GM23338 (cell line): ENCODE data around the gene PCBP3. TPM values are rescaled to one million over a fixed set of nuclear protein-coding genes. Genes with fewer than 3 reads are reported as not detected.

ENCODE experiments used
- ATAC-seq: fragments of 200-7000 bp; cut with Tn5 transposase; 3 replicates; pipeline ENCODE4 v1.9.1; 2020
- DNase-seq: peaks from one replicate; pipeline ENCODE4 v3.0.0-alpha.2; 2015; ENCODE audit warnings: low spot score
- H2AFZ ChIP-seq: fragments of 200-600 bp; sonication (generic); 2 replicates; pipeline ENCODE4 v1.8.0; 2016; ENCODE audit warnings: antibody characterized with exemption, mild to moderate bottlenecking, moderate library complexity
- H3F3A ChIP-seq: fragments of 200-600 bp; sonication (generic); replicated peaks from 2 replicates; pipeline ENCODE4 v1.8.0; 2017; ENCODE audit warnings: antibody characterized with exemption, mixed run types, low read depth
- H3K27ac ChIP-seq: fragments of 200-600 bp; sonication (generic); 2 replicates; pipeline ENCODE4 v1.6.1; 2016; ENCODE audit warnings: low read depth
- H3K27me3 ChIP-seq: fragments of 200-600 bp; sonication (generic); 2 replicates; pipeline ENCODE4 v1.8.0; 2016; ENCODE audit warnings: mild to moderate bottlenecking, mixed run types, moderate library complexity; ENCODE audit not compliant: insufficient read depth
- H3K36me3 ChIP-seq: fragments of 200-600 bp; sonication (generic); 2 replicates; pipeline ENCODE4 v1.8.0; 2016; ENCODE audit warnings: mild to moderate bottlenecking; ENCODE audit not compliant: insufficient read depth
- H3K4me1 ChIP-seq: fragments of 200-600 bp; sonication (generic); 2 replicates; pipeline ENCODE4 v1.8.0; 2016; ENCODE audit warnings: mild to moderate bottlenecking, moderate library complexity; ENCODE audit not compliant: insufficient read depth
- H3K4me2 ChIP-seq: fragments of 200-600 bp; sonication (generic); 2 replicates; pipeline ENCODE4 v1.7.1; 2017; ENCODE audit warnings: mixed run types
- H3K4me3 ChIP-seq: fragments of 200-600 bp; sonication (generic); 2 replicates; pipeline ENCODE4 v1.6.1; 2016; ENCODE audit warnings: mixed run types
- H3K79me2 ChIP-seq: fragments of 200-600 bp; sonication (generic); replicated peaks from 2 replicates; pipeline ENCODE4 v1.8.0; 2017; ENCODE audit warnings: mild to moderate bottlenecking; ENCODE audit not compliant: insufficient read depth
- H3K9me2 ChIP-seq: fragments of 200-600 bp; sonication (generic); 2 replicates; pipeline ENCODE4 v1.8.0; 2017; ENCODE audit not compliant: insufficient read depth
- H4K20me1 ChIP-seq: fragments of 200-600 bp; sonication (generic); replicated peaks from 2 replicates; pipeline ENCODE4 v1.8.0; 2017; ENCODE audit warnings: mild to moderate bottlenecking; ENCODE audit not compliant: insufficient read depth
- H3K27ac Mint-ChIP-seq: 2 replicates; pipeline ENCODE4 v1.8.0; 2020; ENCODE audit warnings: inconsistent platforms, mild to moderate bottlenecking, moderate library complexity, mixed read lengths
- H3K27me3 Mint-ChIP-seq: 3 replicates; pipeline ENCODE4 v1.8.0; 2022; ENCODE audit warnings: low read depth, mild to moderate bottlenecking, moderate library complexity, mixed read lengths, inconsistent platforms; ENCODE audit not compliant: insufficient read depth, poor library complexity
- H3K36me3 Mint-ChIP-seq: 3 replicates; pipeline ENCODE4 v1.8.0; 2021; ENCODE audit warnings: low read depth, mild to moderate bottlenecking, inconsistent platforms, moderate library complexity, mixed read lengths
- H3K4me1 Mint-ChIP-seq: 3 replicates; pipeline ENCODE4 v1.8.0; 2020; ENCODE audit warnings: mild to moderate bottlenecking, inconsistent platforms, mixed read lengths
- H3K4me3 Mint-ChIP-seq: 3 replicates; pipeline ENCODE4 v1.8.0; 2021; ENCODE audit warnings: moderate library complexity, mild to moderate bottlenecking, inconsistent platforms, mixed read lengths
- H3K9me3 Mint-ChIP-seq: 3 replicates; pipeline ENCODE4 v1.8.0; 2020; ENCODE audit warnings: moderate library complexity, mild to moderate bottlenecking, inconsistent platforms, mixed read lengths
- CREB1 ChIP-seq: fragments of 250-450 bp; sonication (Bioruptor Pico); IDR thresholded peaks from 2 replicates; pipeline ENCODE4 v1.5.0; 2020; ENCODE audit warnings: low read depth, mild to moderate bottlenecking, moderate library complexity
- CTCF ChIP-seq, 2 experiments: fragments of 200-600 bp in 1 of 2; sonication (generic) in 1 of 2; conservative IDR thresholded peaks; 2 replicates each; pipeline versions ENCODE4 v1.5.1 to v1.6.1; 2016 to 2017; ENCODE audit warnings: antibody characterized with exemption in 2 of 2, low read depth in 2 of 2, mild to moderate bottlenecking in 2 of 2, moderate library complexity in 1 of 2
- ETS1 ChIP-seq: IDR thresholded peaks from 2 replicates; pipeline ENCODE4 v1.6.1; 2016; ENCODE audit warnings: antibody characterized with exemption
- EZH2 ChIP-seq: fragments of 200-600 bp; sonication (generic); IDR thresholded peaks from one replicate; pipeline ENCODE4 v1.8.0; 2017; ENCODE audit warnings: antibody characterized with exemption, mild to moderate bottlenecking, low read depth; ENCODE audit not compliant: unreplicated experiment
- EZH2phosphoT487 ChIP-seq: fragments of 200-600 bp; sonication (generic); IDR thresholded peaks from one replicate; pipeline ENCODE4 v1.8.1; 2018; ENCODE audit warnings: antibody characterized with exemption; ENCODE audit not compliant: unreplicated experiment
- JUNB ChIP-seq: IDR thresholded peaks from one replicate; pipeline ENCODE4 v1.6.1; 2016; ENCODE audit warnings: antibody characterized with exemption; ENCODE audit not compliant: unreplicated experiment
- NANOG ChIP-seq: IDR thresholded peaks from 2 replicates; pipeline ENCODE4 v1.6.1; 2016; ENCODE audit warnings: antibody characterized with exemption, borderline replicate concordance
- POLR2AphosphoS5 ChIP-seq: IDR thresholded peaks from 2 replicates; pipeline ENCODE4 v1.6.1; 2016; ENCODE audit warnings: antibody characterized with exemption, low read depth
- REST ChIP-seq: IDR thresholded peaks from one replicate; pipeline ENCODE4 v1.6.1; 2018; ENCODE audit warnings: antibody characterized with exemption; ENCODE audit not compliant: unreplicated experiment
- STAT1 ChIP-seq: IDR thresholded peaks from one replicate; pipeline ENCODE4 v1.6.1; 2016; ENCODE audit warnings: antibody characterized with exemption; ENCODE audit not compliant: unreplicated experiment
- ZNF114 ChIP-seq: fragments of 250-450 bp; sonication (Bioruptor Pico); IDR thresholded peaks from 2 replicates; pipeline ENCODE4 v1.5.0; 2020; ENCODE audit warnings: mild to moderate bottlenecking, moderate library complexity
- ZNF331 ChIP-seq: fragments of 250-450 bp; sonication (Bioruptor Pico); IDR thresholded peaks from 2 replicates; pipeline ENCODE4 v1.5.0; 2020; ENCODE audit warnings: low read depth, mild to moderate bottlenecking, moderate library complexity
- polyA plus RNA-seq: library from polyadenylated mRNA; unstranded; fragments of >200 nt; fragmentation: Nextera tagmentation; extraction: Ambion mirVana; gene quantifications from 2 replicates; pipeline ENCODE4 v1.2.1, GENCODE V29; 2016
- total RNA-seq: library from RNA; depleted of rRNA; stranded (reverse); fragments of >200 nt; shearing (Covaris generic); gene quantifications from 2 replicates; pipeline ENCODE4 v1.2.3, GENCODE V29; 2014

The PCBP3 gene
- total and polyA plus RNA-seq, 2 experiments from 2014 or later = 7.1 to 9.1 TPM

- TF ChIP-seq REST (no peak), NANOG (no peak), EZH2 (no peak), JUNB (no peak), EZH2phosphoT487 (no peak), ZNF331 (no peak), CREB1 (CRISPR knock-in tag) (no peak), STAT1 (no peak)
These were observed 292.1 kb downstream of the PCBP3 start (continued) for GRCh38 chr21:45935628-45936027.

GRCh38 chr21:45937721-45938452 is 294.4 kb downstream of the PCBP3 start:
- DNase-seq (no peak), ATAC-seq (no peak)
- Histone ChIP-seq H3K9me2 (no peaks in the 10 kb centered on the region), H3K36me3 (no peaks in the 10 kb centered on the region), H2AFZ (no peak overlapping the region), H3K4me2 (no peak overlapping the region), H3K4me1 (no peaks in the 10 kb centered on the region), H3K27ac (no peak overlapping the region), H3K4me3 (no peak overlapping the region), H3K79me2 (no peaks in the 10 kb centered on the region), H3F3A (no peaks in the 10 kb centered on the region), H4K20me1 (no peaks in the 10 kb centered on the region), H3K27me3 (no peaks in the 10 kb centered on the region)
- H3K27ac Mint-ChIP-seq = no peak overlapping the region
- peaks cover 34% of the 10 kb centered on the region for H3K9me3 Mint-ChIP-seq
- no peaks in the 10 kb centered on the region; the same call in 2 of the 3 replicates for H3K4me1 Mint-ChIP-seq
- H3K4me3 Mint-ChIP-seq = no peak overlapping the region
- peaks cover 10% of the 10 kb centered on the region; the same call in 2 of the 3 replicates for H3K36me3 Mint-ChIP-seq
- TF ChIP-seq CTCF (conservative IDR thresholded peaks at IDR 0.05; ENCODE audit: low read depth in 2 of 2) (no peak), CREB1 (CRISPR knock-in tag) (no peak), EZH2phosphoT487 (no peak), NANOG (no peak), ZNF114 (no peak), ETS1 (no peak), REST (no peak), POLR2AphosphoS5 (no peak), STAT1 (no peak), ZNF331 (no peak)
- peaks cover 11% of the 10 kb centered on the region for H3K27me3 Mint-ChIP-seq
